ENCODE data around the gene MED6. TPM values are rescaled to one million over a fixed set of nuclear protein-coding genes. Genes with fewer than 3 reads are reported as not detected.

Gene MED6
- total RNA-seq, 1 experiment from 2014 or later: 46.3 TPM

- TF ChIP-seq ZNF138 (CRISPR knock-in tag; conservative IDR thresholded peaks at IDR 0.05) (no peak), CDX4 (CRISPR knock-in tag; IDR thresholded peaks at IDR 0.05; ENCODE audit: borderline replicate concordance) (no peak)
Measured at GRCh38 chr14:70573050-70573449, 27.4 kb downstream of the MED6 start (continued).

DNA sequence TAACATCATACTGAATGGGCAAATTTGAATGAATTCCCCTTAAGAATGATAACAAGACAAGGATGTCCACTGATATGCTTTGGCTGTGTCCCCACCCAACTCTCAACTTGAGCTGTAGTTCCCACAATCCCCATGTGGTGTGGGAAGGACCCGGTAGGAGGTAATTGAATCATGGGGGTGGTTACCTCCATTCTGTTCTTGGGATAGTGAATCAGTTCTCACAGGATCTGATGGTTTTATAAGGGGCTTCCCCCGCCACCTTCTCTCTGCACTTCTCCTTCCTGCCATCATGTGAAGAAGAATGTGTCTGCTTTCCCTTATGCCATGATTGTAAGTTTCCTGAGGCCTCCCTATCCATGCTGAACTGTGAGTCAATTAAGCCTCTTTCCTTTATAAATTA is 29.3 kb downstream of the MED6 start:
- H3K27ac Mint-ChIP-seq: no peak overlapping the region
- H3K4me3 Mint-ChIP-seq: no peak overlapping the region
- H3K4me1 Mint-ChIP-seq: peaks cover 16% of the 10 kb centered on the region
- H3K36me3 Mint-ChIP-seq: peaks cover 17% of the 10 kb centered on the region
- H3K27me3 Mint-ChIP-seq (ENCODE audit: low read depth): no peaks in the 10 kb centered on the region; the same call in 1 of the 2 replicates
- H3K9me3 Mint-ChIP-seq: peaks cover 15% of the 10 kb centered on the region
- no peak for ATAC-seq
- CTCF ChIA-PET: no interaction called here
- POLR2A ChIA-PET: no interaction called here
- TF ChIP-seq ATF1 (CRISPR knock-in tag; IDR thresholded peaks at IDR 0.05) (no peak), MAX (CRISPR knock-in tag; IDR thresholded peaks at IDR 0.05) (no peak), USF2 (CRISPR knock-in tag; IDR thresholded peaks at IDR 0.05) (no peak), ZNF232 (CRISPR knock-in tag; IDR thresholded peaks at IDR 0.05) (no peak), FOXP1 (CRISPR knock-in tag; IDR thresholded peaks at IDR 0.05; ENCODE audit: borderline replicate concordance) (no peak), ZBTB21 (CRISPR knock-in tag; IDR thresholded peaks at IDR 0.05; ENCODE audit: borderline replicate concordance) (no peak), CDX4 (CRISPR knock-in tag; IDR thresholded peaks at IDR 0.05; ENCODE audit: borderline replicate concordance) (no peak), E2F4 (CRISPR knock-in tag; IDR thresholded peaks at IDR 0.05; ENCODE audit: borderline replicate concordance, low read depth) (no peak), MXD4 (CRISPR knock-in tag; IDR thresholded peaks at IDR 0.05; ENCODE audit: borderline replicate concordance) (no peak), ZNF263 (CRISPR knock-in tag; IDR thresholded peaks at IDR 0.05; ENCODE audit: low read depth) (no peak), SMAD3 (CRISPR knock-in tag; IDR thresholded peaks at IDR 0.05; ENCODE audit: borderline replicate concordance) (no peak), FOXP4 (CRISPR knock-in tag; IDR thresholded peaks at IDR 0.05) (no peak), NR1H2 (CRISPR knock-in tag; IDR thresholded peaks at IDR 0.05) (no peak), TP53 (CRISPR knock-in tag; IDR thresholded peaks at IDR 0.05) (no peak)
- TF ChIP-seq, protein P1, sequence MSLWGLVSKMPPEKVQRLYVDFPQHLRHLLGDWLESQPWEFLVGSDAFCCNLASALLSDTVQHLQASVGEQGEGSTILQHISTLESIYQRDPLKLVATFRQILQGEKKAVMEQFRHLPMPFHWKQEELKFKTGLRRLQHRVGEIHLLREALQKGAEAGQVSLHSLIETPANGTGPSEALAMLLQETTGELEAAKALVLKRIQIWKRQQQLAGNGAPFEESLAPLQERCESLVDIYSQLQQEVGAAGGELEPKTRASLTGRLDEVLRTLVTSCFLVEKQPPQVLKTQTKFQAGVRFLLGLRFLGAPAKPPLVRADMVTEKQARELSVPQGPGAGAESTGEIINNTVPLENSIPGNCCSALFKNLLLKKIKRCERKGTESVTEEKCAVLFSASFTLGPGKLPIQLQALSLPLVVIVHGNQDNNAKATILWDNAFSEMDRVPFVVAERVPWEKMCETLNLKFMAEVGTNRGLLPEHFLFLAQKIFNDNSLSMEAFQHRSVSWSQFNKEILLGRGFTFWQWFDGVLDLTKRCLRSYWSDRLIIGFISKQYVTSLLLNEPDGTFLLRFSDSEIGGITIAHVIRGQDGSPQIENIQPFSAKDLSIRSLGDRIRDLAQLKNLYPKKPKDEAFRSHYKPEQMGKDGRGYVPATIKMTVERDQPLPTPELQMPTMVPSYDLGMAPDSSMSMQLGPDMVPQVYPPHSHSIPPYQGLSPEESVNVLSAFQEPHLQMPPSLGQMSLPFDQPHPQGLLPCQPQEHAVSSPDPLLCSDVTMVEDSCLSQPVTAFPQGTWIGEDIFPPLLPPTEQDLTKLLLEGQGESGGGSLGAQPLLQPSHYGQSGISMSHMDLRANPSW (CRISPR knock-in tag; conservative IDR thresholded peaks at IDR 0.05; ENCODE audit: low read depth): no peak
- DNase-seq (ENCODE audit: low spot score): no peak

Data from WTC11 (cell line).